ENCODE results near the gene RAB3D.
"Not testable (repeated sequence)": the region's sequence is repeated elsewhere in the genome, so short reads cannot be mapped to it uniquely, and the experiment has no call there.

RAB3D gene

GRCh38 chr19:11359421-11359820 lies 20.0 kb upstream of the RAB3D start:
- in situ Hi-C loops (cut with MboI; ENCODE audit: low sequenced_read_pairs, unreplicated experiment) = no loop called here
- no peak for TF ChIP-seq CTCF (IDR thresholded peaks at IDR 0.05; ENCODE audit: borderline replicate concordance, control extremely low read depth, extremely low read depth, insufficient read depth, missing control alignments)

GRCh38 chr19:11356676-11357550 lies 17.5 kb upstream of the RAB3D start:
- DNase-seq (ENCODE audit: low spot score) = no peak
- TF ChIP-seq CTCF (IDR thresholded peaks at IDR 0.05; ENCODE audit: borderline replicate concordance, control extremely low read depth, extremely low read depth, insufficient read depth, missing control alignments) = no peak
- in situ Hi-C loops (cut with MboI; ENCODE audit: low sequenced_read_pairs, unreplicated experiment) = no loop called here

More at GRCh38 chr19:11359421-11359820, 20.0 kb upstream of the RAB3D start:
- DNase-seq (ENCODE audit: low spot score) = no peak

- in situ Hi-C loops (cut with MboI; ENCODE audit: low sequenced_read_pairs, unreplicated experiment) = no loop called here
- DNase-seq (ENCODE audit: low spot score) = no peak
- no peak for TF ChIP-seq CTCF (IDR thresholded peaks at IDR 0.05; ENCODE audit: borderline replicate concordance, control extremely low read depth, extremely low read depth, insufficient read depth, missing control alignments)
These were observed 16.6 kb upstream of the RAB3D start for GRCh38 chr19:11356074-11356397.

- in situ Hi-C loops (cut with MboI; ENCODE audit: low sequenced_read_pairs, unreplicated experiment) = no loop called here
- peak; percentile 91 for DNase-seq (ENCODE audit: low spot score)
- no peak for TF ChIP-seq CTCF (IDR thresholded peaks at IDR 0.05; ENCODE audit: borderline replicate concordance, control extremely low read depth, extremely low read depth, insufficient read depth, missing control alignments)
These were observed 16.0 kb upstream of the RAB3D start, which contains the start of gene PLPPR2 for GRCh38 chr19:11355160-11356073. TSS of gene PLPPR2 (plus strand) at chr19:11355432. CDS start at chr19:11357674, 2,242 bp downstream.

- in situ Hi-C loops (cut with MboI; ENCODE audit: low sequenced_read_pairs, unreplicated experiment); DNase-seq (ENCODE audit: low spot score): not testable (repeated sequence)
These were observed 14.6 kb upstream of the RAB3D start for GRCh38 chr19:11354102-11354501.

- no peak for TF ChIP-seq CTCF (IDR thresholded peaks at IDR 0.05; ENCODE audit: borderline replicate concordance, control extremely low read depth, extremely low read depth, insufficient read depth, missing control alignments)
- in situ Hi-C loops (cut with MboI; ENCODE audit: low sequenced_read_pairs, unreplicated experiment) = no loop called here
- DNase-seq (ENCODE audit: low spot score) = no peak
These were observed 9.7 kb upstream of the RAB3D start for GRCh38 chr19:11349171-11349570.

Measured in GM13976 (cell line).